Fibroblast of the aortic adventitia (primary cell): ENCODE results near the gene CTSL. TPM values are rescaled to one million over a fixed set of nuclear protein-coding genes. Genes with fewer than 3 reads are reported as not detected.

Experiments used
- DNase-seq: peaks from one replicate; pipeline ENCODE4 v3.0.0-alpha.2; 2010; ENCODE audit warnings: low read depth
- H3K4me3 ChIP-seq: 2 replicates; pipeline ENCODE4 v1.5.1; 2011; ENCODE audit warnings: low read depth, mild to moderate bottlenecking, control low read depth, low read length, moderate library complexity
- CTCF ChIP-seq: IDR thresholded peaks from 2 replicates; pipeline ENCODE4 v1.5.1; 2011; ENCODE audit warnings: mild to moderate bottlenecking, low read length, control low read depth, inconsistent platforms; ENCODE audit not compliant: insufficient read depth
- total RNA-seq: library from RNA; depleted of rRNA; stranded (reverse); fragments of >200 nt; gene quantifications from 2 replicates; pipeline ENCODE4 v1.2.3, GENCODE V29; 2012; ENCODE audit warnings: low replicate concordance

CTSL gene
- total RNA-seq, 1 donor = 513 TPM

- TF ChIP-seq CTCF = no peak
- H3K4me3 ChIP-seq = no peak overlapping the region
These were observed 19.7 kb upstream of the CTSL start for GRCh38 chr9:87706066-87706739.

GRCh38 chr9:87707805-87708506, 18.0 kb upstream of the CTSL start:
- no peak for TF ChIP-seq CTCF
- H3K4me3 ChIP-seq = no peak overlapping the region
- DNase-seq = no peak

More at GRCh38 chr9:87706066-87706739, 19.7 kb upstream of the CTSL start:
- no peak for DNase-seq

- TF ChIP-seq CTCF = no peak
- DNase-seq = no peak
- H3K4me3 ChIP-seq = no peak overlapping the region
These were observed 17.4 kb upstream of the CTSL start for GRCh38 chr9:87708546-87708945.

GRCh38 chr9:87708986-87709728, 16.8 kb upstream of the CTSL start:
- TF ChIP-seq CTCF = no peak
- H3K4me3 ChIP-seq = no peak overlapping the region
- no peak for DNase-seq

GRCh38 chr9:87710443-87710842, 15.5 kb upstream of the CTSL start:
- no peak overlapping the region for H3K4me3 ChIP-seq
- no peak for DNase-seq
- TF ChIP-seq CTCF = no peak

GRCh38 chr9:87711857-87712800, 13.8 kb upstream of the CTSL start:
- peak; percentile 87 for DNase-seq
- H3K4me3 ChIP-seq = no peak overlapping the region
- TF ChIP-seq CTCF = no peak
